Measurements from ENCODE around the gene RBM4. TPM values are rescaled to one million over a fixed set of nuclear protein-coding genes. Genes with fewer than 3 reads are reported as not detected.

The RBM4 gene
- total and polyA plus RNA-seq, 2 of the 13 experiments (the other 11 are each of a cell fraction or from before 2014, with no cell fraction given), result 126 to 136 TPM

- TF ChIP-seq REL (CRISPR knock-in tag; conservative IDR thresholded peaks at IDR 0.05) (peak; percentile 87; the same call in 1 of the 2 replicates), ZBTB42 (CRISPR knock-in tag; IDR thresholded peaks at IDR 0.05) (peak; percentile 67; the same call in 1 of the 2 replicates), ZNF724P (CRISPR knock-in tag; IDR thresholded peaks at IDR 0.05; ENCODE audit: borderline replicate concordance) (peak; percentile 91), THAP11 (CRISPR knock-in tag; IDR thresholded peaks at IDR 0.05) (peak; percentile 80), ZNF678 (CRISPR knock-in tag; IDR thresholded peaks at IDR 0.05) (0 out of 2 replicates have a peak, but pooled peaks have one; percentile 53), ERF (CRISPR knock-in tag; IDR thresholded peaks at IDR 0.05) (peak; percentile 66), ZBTB34 (CRISPR knock-in tag; IDR thresholded peaks at IDR 0.05) (peak; percentile 76; the same call in 1 of the 2 replicates), MTA1 (CRISPR knock-in tag; IDR thresholded peaks at IDR 0.05; ENCODE audit: borderline replicate concordance) (peak; percentile 72; the same call in 1 of the 2 replicates), FOSL2 (CRISPR knock-in tag; IDR thresholded peaks at IDR 0.05) (peak; percentile 13), NR2C2 (CRISPR knock-in tag; IDR thresholded peaks at IDR 0.05; ENCODE audit: borderline replicate concordance) (peak; percentile 61; the same call in 1 of the 2 replicates), ZNF607 (CRISPR knock-in tag; IDR thresholded peaks at IDR 0.05; ENCODE audit: borderline replicate concordance) (0 out of 2 replicates have a peak, but pooled peaks have one; percentile 53), SRY (CRISPR knock-in tag; IDR thresholded peaks at IDR 0.05) (peak; percentile 19; the same call in 1 of the 2 replicates), ZNF275 (CRISPR knock-in tag; IDR thresholded peaks at IDR 0.05; ENCODE audit: borderline replicate concordance) (peak; percentile 67; the same call in 1 of the 2 replicates), POLR2A (IDR thresholded peaks at IDR 0.05; ENCODE audit: insufficient read depth in 1 of 2, low read depth in 2 of 2, low read length in 2 of 2) (peak; percentile 99), ZFP41 (CRISPR knock-in tag; IDR thresholded peaks at IDR 0.05; ENCODE audit: borderline replicate concordance) (no peak), AHR (CRISPR knock-in tag; IDR thresholded peaks at IDR 0.05) (0 out of 2 replicates have a peak, but pooled peaks have one; percentile 40), MTF2 (CRISPR knock-in tag; IDR thresholded peaks at IDR 0.05; ENCODE audit: borderline replicate concordance) (no peak; the same call in 1 of the 2 replicates), SALL2 (CRISPR knock-in tag; IDR thresholded peaks at IDR 0.05) (peak; percentile 93), SOX13 (IDR thresholded peaks at IDR 0.05) (no peak; the same call in 1 of the 2 replicates), SOX13 (CRISPR knock-in tag; conservative IDR thresholded peaks at IDR 0.05 in 1 of 2, IDR thresholded peaks at IDR 0.05 in 1 of 2) (peak in 1 of 2 experiments; percentile 42; a peak in 2 of 4 replicates), ZNF891 (CRISPR knock-in tag; IDR thresholded peaks at IDR 0.05) (0 out of 2 replicates have a peak, but pooled peaks have one; percentile 7), ATF2 (CRISPR knock-in tag; IDR thresholded peaks at IDR 0.05) (peak; percentile 66; the same call in 1 of the 2 replicates), FOXJ3 (CRISPR knock-in tag; IDR thresholded peaks at IDR 0.05; ENCODE audit: borderline replicate concordance) (peak; percentile 60; the same call in 1 of the 2 replicates), ZFP90 (CRISPR knock-in tag; IDR thresholded peaks at IDR 0.05; ENCODE audit: borderline replicate concordance) (peak; percentile 50; the same call in 1 of the 2 replicates), ZNF589 (CRISPR knock-in tag; conservative IDR thresholded peaks at IDR 0.05) (peak; percentile 80)
Observed at GRCh38 chr11:66616379-66617154, 21.9 kb upstream of the RBM4 start, which contains the start of gene RBM14 (continued).

All from HepG2 (cell line).